HG03025 (cell line): Measurements from ENCODE around the gene DNM1L.

ENCODE experiments used
- ATAC-seq: cut with Tn5 transposase; IDR thresholded peaks from one replicate; pipeline ENCODE4 v1.9.1; 2021; ENCODE audit warnings: mild to moderate bottlenecking, moderate library complexity; ENCODE audit not compliant: unreplicated experiment, low FRiP score

The DNM1L gene

DNA sequence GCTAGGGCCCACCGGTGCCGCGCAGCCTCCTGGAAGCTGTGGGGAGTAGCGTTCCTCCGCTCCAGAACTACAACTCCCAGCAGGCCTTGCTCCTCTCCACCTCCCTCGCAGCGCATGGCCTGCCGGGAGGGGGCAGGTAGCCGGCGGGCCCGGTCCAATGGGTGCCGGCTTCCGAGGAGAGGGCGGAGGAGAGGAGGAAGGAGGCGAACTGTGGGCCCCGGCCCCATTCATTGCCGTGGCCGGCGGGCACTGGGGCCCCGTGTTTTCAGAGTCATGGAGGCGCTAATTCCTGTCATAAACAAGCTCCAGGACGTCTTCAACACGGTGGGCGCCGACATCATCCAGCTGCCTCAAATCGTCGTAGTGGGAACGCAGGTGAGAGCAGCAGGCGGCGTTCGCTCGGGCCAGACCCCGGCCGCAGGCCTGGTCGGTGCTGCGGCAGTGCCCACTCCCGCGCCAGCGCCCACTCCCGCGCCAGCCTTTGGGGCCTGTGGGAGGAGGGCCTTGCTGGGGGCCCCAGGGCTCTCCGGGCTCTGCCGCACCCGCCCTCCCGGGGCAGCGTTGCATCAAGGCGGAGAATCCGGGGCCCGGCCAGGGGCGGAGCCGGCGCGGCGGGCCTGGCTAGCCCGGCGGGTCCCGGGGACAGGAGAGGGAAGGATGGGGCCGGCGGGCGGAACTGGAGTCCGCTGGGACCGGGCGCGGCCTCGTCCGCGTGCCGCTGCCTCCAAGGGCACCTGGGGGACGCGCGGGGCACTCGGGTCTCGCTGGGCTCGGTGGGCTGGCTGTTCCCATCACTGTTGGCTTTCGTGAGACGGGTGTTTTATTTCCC is at the start of gene DNM1L:
TSS of gene DNM1L (plus strand) at position 211 of the 829 bp plus-strand sequence. CDS start at position 274, 63 bp downstream.
- ATAC-seq = peak; percentile 94

GRCh38 chr12:32641287-32641901 is 37.7 kb upstream of the DNM1L start:
- no peak for ATAC-seq

DNA sequence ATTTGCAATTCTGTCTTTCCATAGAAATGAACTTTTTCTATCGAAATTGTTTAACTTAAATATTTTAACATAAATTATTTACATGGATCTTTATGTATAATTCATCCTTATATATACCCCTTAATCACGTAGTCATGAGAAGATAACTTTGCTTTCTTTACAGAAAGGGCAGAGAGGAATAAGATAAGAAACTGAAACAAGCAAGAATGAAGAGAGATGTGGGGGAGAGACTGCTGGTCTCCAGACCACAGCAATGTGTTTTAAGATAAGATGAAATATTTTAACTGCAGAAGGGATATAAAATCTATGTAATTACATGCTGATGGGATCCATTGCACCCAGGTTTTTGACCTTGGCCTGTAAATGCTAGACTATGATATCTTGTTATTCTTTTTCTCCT is 34.7 kb upstream of the DNM1L start:
- no peak for ATAC-seq

- ATAC-seq = no peak
Observed at GRCh38 chr12:32647275-32647674, 31.8 kb upstream of the DNM1L start.

DNA sequence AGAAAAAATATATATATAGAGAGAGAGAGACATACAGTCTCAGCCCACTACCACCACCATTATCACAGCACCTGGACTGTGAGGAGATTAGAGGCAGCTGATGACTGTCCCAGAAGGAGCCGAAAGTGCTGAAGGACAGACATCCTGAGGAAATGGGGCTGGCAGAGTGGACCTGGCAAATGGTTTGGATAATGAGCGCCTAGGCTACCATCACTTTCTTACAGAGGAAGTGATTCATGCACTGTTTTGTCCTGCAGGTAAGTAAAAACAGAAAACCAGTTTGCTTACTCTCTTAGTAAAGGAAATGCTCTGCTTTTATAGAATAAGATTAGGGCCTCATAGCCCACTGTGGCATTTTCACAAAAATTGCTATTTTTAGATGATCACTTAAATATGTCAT is 28.6 kb upstream of the DNM1L start:
- ATAC-seq = no peak

- ATAC-seq = no peak
Observed at GRCh38 chr12:32651151-32651955, 27.7 kb upstream of the DNM1L start.

DNA sequence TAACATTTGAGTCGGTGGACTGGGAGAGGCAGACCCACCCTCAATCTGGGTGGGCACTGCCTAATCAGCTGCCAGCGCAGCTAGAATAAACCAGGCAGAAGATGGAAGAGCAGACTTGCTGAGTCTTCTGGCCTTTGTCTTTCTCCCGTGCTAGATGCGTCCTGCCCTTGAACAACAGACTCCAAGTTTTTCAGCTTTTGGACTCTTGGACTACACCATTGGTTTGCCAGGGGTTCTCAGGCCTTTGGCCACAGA is 27.2 kb upstream of the DNM1L start:
- no peak for ATAC-seq

- ATAC-seq = no peak
Observed at GRCh38 chr12:32659908-32660440, 19.1 kb upstream of the DNM1L start.

- no peak for ATAC-seq
Observed at GRCh38 chr12:32661706-32662105, 17.4 kb upstream of the DNM1L start.

GRCh38 chr12:32662665-32663064 is 16.4 kb upstream of the DNM1L start:
- no peak for ATAC-seq

- ATAC-seq = no peak
Observed at GRCh38 chr12:32666018-32666417, 13.1 kb upstream of the DNM1L start.

- ATAC-seq = no peak
Observed at GRCh38 chr12:32669584-32669983, 9.5 kb upstream of the DNM1L start.

DNA sequence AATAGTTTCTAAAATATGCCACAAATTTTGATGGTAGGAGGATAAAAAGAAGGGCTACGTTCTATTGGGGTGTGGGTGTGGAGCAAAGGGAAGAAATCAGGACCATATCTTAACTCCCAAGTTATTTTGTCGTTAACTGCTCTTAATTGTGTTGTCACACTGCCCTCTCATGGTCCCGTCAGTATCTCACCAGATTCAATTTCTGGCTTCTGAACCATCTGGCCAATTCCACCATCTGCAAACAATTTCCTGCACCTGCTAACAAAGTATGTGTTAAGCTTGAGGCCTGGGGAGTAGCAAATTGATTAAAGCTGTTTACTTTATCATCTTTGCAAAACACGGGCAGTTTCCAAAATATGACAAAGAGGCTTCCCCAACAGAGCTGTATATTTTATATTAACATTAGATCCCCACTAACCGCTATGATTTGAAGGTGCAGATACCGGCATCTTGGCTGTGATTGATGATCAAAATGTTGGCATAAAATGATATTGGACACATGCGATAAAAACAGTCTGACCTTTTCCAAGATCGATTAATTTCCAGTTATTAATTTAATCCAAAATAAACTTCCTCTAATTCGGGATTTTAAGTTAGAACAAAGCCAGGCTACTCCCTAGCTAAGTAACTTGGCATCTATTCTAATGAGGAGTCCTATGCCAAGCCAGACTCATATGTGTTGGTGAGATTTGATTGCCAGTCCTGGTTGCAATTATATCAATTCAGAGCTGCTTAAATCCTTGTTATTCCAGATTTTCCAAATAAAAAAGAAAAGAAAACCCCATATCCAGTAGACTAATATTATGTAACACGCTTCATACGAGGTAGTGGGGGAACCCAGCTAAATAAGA is 6.9 kb upstream of the DNM1L start:
- no peak for ATAC-seq

DNA sequence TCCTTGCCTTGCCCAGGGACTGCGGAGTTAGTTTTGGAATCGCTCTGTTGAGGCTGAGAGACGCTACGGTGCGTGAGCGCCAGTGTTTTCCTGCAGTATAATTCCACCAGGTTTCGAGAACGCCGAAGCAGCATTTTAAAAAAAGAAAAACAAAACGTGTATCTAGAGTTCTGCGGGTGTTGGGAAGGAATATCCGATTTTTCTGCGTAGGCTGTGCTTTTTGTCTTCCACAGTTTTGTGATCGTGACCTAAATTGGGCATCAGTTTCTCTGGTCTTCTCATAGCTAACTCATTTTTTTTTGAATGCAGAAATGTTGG is 778 bp downstream of the DNM1L start:
- ATAC-seq = no peak

DNA sequence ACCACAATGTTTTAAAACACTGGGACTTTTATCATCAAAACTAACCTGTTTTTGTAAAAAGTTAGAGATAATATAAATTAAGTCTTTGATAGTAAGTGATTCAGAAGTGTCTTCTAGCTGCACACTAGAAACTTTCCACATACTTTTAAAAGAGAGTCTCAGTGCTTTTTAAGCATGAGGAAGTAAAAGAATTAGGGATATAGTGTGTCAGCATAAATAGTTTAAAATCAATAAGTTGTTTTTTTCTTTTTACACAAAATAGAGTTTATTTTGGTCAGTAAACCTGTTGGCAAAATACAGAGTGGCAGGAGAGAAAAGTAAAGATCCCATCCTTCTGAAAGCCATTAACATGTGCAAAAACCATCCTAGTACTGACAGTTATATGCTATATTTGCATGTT is 1.7 kb downstream of the DNM1L start:
- ATAC-seq = no peak

DNA sequence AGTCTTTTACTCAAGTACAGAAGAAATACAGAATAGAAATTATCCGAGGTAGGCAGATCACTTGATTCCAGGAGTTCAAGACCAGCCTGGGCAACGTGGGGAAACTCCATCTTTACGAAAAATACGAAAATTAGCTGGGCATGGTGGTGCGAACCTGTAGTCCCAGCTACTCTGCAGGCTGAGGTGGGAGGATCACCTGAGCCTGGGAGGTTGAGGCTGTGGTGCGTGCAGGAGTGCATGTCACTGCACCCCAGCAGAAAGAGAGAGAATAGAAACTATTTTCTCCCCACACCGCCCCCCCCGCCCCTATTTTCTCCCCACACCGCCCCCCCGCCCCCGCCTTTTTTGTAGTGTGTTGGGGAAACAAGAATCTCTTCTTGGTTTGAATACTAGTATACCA is 2.2 kb downstream of the DNM1L start:
- no peak for ATAC-seq

GRCh38 chr12:32686340-32686739 is 7.2 kb downstream of the DNM1L start:
- ATAC-seq = no peak

DNA sequence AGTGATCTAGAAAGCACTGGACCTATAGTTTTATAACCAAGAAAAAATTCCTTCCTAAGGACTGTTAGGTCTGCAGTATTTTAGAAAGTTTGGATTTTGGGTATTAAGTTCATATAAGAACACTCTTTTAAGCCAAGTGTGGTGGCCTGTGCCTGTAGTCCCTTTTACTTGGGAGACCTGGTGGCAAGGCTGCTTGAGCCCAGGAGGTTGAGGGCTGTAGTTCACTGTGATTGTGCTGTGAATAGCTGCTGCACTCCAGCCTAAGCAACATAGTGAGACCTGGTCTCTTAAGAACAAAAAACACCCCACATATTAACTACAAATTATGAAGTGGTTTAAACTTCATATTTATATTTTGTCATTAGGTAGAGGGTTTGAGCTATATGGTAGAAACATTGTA is 9.7 kb downstream of the DNM1L start:
- ATAC-seq = no peak

- no peak for ATAC-seq
Observed at GRCh38 chr12:32690927-32691326, 11.8 kb downstream of the DNM1L start.

GRCh38 chr12:32692358-32692757 is 13.3 kb downstream of the DNM1L start:
- ATAC-seq = no peak

DNA sequence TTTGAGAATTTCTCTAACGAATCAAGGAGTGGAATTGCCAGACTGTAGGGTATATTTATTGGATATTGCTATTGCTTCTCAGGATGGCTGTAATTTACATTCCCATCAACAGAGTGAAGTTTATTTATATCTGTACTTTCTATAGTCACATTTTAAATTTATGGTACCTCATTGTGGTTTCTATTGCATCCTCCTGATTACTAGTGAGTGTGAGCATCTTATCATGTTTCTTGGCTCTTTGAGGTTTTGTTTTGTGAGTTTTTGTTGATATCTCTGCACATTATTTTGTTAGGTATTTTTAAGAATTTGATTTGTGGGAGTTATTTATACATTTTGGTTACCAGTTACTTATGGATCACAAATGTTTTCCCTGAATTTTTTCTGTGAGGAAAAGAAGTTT is 13.9 kb downstream of the DNM1L start:
- ATAC-seq = no peak
